Stimulated activated CD4-positive, alpha-beta T cell treated with anti-CD3 and anti-CD28 coated beads, Interleukin-1b, Interleukin-23, amount 100 ng/mL, for 48 hours (primary cell): Measurements from ENCODE around the gene EFNA1.
"Not testable (repeated sequence)": the region's sequence is repeated elsewhere in the genome, so short reads cannot be mapped to it uniquely, and the experiment has no call there.

Experiments used
- DNase-seq: peaks from one replicate; pipeline ENCODE4 v3.0.0-alpha.2; 2020

EFNA1 gene

GRCh38 chr1:155092641-155093040, 35.0 kb upstream of the EFNA1 start:
- no peak for DNase-seq

- no peak for DNase-seq
Measured at GRCh38 chr1:155093911-155094621, 33.6 kb upstream of the EFNA1 start.

- DNase-seq: no peak
Measured at GRCh38 chr1:155094622-155094948, 33.1 kb upstream of the EFNA1 start.

GRCh38 chr1:155099331-155099730, 28.3 kb upstream of the EFNA1 start:
- DNase-seq: no peak

- no peak for DNase-seq
Measured at GRCh38 chr1:155103325-155103724, 24.4 kb upstream of the EFNA1 start.

- DNase-seq: no peak
Measured at GRCh38 chr1:155104605-155105534, 22.8 kb upstream of the EFNA1 start.

- DNase-seq: no peak
Measured at GRCh38 chr1:155105604-155106011, 22.1 kb upstream of the EFNA1 start.

GRCh38 chr1:155106862-155107261, 20.8 kb upstream of the EFNA1 start:
- DNase-seq: no peak

GRCh38 chr1:155107309-155108264, 20.1 kb upstream of the EFNA1 start:
- DNase-seq: no peak

GRCh38 chr1:155108296-155108695, 19.4 kb upstream of the EFNA1 start:
- no peak for DNase-seq

- no peak for DNase-seq
Measured at GRCh38 chr1:155110381-155110780, 17.3 kb upstream of the EFNA1 start.

- DNase-seq: no peak
Measured at GRCh38 chr1:155110826-155111225, 16.9 kb upstream of the EFNA1 start.

GRCh38 chr1:155113450-155113980, 14.2 kb upstream of the EFNA1 start:
- DNase-seq: no peak

- no peak for DNase-seq
Measured at GRCh38 chr1:155116113-155116764, 11.4 kb upstream of the EFNA1 start.

- DNase-seq: no peak
Measured at GRCh38 chr1:155117610-155118009, 10.1 kb upstream of the EFNA1 start.

GRCh38 chr1:155118090-155118489, 9.6 kb upstream of the EFNA1 start:
- DNase-seq: not testable (repeated sequence)

GRCh38 chr1:155120253-155120652, 7.4 kb upstream of the EFNA1 start:
- DNase-seq: no peak

GRCh38 chr1:155121249-155121648, 6.4 kb upstream of the EFNA1 start:
- DNase-seq: no peak

GRCh38 chr1:155122308-155122707, 5.4 kb upstream of the EFNA1 start:
- DNase-seq: no peak

- DNase-seq: no peak
Measured at GRCh38 chr1:155123801-155124200, 3.9 kb upstream of the EFNA1 start.

GRCh38 chr1:155124503-155125463, 2.9 kb upstream of the EFNA1 start:
- no peak for DNase-seq
